ENCODE measurements around the gene RBBP8NL.

Gene RBBP8NL, protein sequence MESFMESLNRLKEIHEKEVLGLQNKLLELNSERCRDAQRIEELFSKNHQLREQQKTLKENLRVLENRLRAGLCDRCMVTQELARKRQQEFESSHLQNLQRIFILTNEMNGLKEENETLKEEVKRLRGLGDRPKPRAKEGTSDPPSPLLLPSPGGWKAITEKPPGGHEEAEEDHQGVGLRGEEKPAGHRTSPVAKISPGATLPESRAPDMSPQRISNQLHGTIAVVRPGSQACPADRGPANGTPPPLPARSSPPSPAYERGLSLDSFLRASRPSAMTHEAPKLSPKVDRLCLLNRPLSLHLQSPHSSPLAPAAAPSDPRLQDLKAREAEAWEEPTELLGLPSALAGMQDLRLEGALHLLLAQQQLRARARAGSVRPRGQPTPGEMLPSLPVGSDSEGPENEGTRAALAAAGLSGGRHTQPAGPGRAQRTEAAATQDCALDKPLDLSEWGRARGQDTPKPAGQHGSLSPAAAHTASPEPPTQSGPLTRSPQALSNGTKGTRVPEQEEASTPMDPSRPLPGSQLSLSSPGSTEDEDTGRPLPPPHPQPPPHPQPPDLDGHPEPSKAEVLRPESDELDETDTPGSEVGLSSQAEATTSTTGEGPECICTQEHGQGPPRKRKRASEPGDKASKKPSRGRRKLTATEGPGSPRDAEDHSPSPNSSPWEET

DNA sequence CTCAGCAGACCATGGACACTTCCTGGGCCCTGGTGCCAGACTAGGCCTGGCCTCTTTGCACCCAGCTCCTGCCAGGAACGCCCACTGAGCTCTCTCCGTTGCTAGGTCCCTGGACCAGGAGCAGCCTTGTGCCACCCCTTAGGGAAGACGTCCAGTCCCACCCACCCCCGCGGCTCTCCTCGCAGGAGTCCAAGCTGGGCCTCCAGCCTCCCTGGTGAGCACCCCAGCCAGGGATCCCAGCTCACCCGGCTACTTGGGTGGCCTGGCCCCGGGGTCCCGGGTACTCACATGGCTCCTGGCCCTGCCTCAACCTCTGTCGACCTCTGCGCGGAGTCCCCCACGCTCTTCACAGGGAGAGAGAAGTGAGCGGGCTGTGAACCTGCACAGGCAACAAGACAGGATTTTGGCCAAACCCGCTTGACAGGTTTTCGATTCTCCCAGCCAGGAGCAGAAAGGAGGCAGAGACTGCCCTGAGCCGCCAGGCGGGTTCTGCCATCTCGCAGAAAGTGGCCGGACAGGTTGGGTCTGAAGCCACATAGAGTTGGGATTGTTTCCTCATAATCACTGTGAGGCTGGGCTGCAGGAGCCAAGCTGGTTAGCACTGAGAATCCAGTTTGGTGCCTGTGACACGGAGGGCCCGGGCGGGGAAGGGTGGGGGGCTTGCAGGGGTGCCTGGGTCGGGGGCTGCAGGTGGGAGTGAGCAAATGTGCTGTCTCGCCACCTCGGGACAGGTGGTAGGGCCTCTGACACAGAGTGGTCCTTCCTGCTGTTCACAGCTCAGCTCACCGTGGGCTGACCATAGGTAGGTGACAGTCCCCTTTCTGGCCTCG, at the start of gene RBBP8NL:
RBBP8NL (minus strand) TSS at position 368 of the 830 bp plus-strand sequence. CDS start 7,892 bp downstream, outside the sequence.
- no peak for DNase-seq

DNA sequence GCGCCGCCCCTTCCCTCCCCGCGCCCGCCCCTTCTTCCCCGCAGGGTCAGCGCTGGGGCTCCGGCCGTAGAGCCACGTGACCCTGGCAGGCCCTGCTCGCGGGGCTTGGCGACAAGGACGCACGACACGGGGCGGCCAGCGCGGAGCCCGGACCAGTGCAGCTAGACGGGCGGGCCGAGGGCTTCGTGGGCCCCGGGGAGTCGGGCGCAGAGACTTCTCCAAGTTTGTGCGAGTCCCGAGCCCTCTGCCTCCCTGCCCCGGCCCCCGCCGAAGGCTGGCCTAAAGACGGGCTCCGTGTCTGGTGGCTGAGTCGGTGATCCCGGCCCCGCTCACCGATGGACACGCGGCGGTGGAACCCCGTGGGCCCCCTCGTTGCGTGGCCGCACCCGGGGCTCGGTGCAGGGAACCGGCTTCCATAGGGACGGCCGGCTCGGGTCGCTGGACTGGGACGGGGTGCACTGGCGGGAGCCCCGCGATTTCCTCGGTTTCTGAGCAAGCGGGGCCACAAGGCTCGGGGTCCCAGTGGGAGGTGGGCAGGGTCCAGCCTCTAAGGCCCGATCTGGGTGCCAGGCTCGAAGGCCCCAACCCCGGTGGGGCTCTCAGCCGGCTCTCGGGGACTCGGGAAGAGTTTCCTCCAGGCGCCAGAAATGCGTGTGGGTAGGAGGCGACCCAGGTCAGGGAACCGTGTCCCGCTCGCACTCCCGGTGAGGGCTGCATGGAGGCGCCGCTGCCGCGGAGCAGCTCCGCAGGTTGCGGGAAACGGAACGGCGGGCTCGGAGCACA, 48.9 kb upstream of the RBBP8NL start:
- DNase-seq, result peak; percentile 56

DNA sequence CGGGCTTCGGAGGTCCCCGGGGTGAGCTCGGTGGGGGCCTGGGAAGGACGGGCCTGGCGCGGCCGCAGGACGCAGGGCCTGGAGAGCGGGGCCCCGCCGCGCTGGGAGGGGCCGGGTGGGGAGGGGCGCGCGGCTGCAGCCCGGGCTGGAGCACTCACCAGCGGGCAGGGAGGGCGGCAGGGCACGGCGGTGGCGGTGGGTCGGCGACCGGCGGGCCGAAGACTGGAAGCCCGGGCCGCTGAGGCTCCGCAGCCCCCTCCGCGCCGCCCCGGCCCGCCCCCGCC, 48.4 kb upstream of the RBBP8NL start, which contains the start of gene GATA5:
GATA5 (minus strand) TSS at position 224 of the 284 bp plus-strand sequence. CDS start 474 bp downstream, outside the sequence.
- DNase-seq, result no peak

DNA sequence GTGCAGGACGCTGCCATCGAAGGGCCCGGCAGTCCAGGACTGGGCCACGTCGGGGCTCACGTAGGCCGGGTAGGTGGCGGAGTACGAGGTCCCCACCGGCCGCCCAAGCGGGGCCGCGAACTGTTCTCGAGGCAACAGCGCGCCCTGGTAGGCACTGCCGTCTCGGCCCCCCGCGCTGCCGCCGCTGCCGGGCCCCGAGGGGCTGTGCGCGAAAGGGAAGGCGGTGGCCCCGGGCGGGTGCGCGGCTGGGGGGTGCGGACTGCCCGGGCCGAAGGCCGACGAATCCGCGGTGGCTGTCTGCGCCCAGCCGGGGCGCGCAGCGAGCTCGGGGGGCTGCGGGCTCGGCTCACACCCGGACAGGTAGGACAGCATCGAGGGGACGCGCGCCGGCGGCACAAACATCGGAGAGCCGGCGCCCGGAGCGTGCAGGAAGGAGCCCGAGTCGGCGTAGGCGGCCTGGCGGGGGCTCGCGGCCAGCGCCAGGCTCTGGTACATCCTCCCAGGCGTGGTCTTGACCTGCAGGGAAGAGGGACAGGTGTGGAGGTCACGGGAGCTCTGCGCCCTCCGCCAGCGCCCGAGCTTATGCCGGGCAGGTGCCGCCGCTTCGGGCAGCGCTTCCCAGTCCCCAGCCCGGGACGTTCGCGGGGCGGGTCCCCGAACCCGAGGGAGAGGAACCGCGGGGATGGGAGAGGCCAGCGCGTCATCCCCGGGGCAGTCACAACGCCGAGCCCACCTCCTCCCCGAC, 47.9 kb upstream of the RBBP8NL start:
- no peak for DNase-seq

DNA sequence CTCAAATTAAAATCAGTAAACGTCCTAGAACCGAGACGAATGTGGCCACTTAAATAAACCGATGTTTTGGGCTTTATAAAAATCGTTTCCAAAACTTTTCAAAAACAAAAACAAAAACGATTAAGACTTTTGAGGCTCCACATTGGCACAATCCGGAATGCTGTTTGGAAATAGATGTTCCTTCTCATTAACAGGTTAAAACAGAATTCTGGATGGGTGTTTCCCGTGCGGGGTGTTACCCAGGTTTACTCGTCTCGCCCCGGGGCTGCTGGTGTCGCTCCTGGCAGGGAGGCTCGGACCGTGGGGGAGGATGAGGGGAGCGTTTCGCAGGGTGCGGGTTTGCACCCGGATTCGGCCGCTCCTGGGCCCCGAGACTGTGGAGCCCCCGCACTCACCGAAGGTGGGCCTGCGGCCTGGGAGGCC, 47.3 kb upstream of the RBBP8NL start:
- no peak for DNase-seq

DNA sequence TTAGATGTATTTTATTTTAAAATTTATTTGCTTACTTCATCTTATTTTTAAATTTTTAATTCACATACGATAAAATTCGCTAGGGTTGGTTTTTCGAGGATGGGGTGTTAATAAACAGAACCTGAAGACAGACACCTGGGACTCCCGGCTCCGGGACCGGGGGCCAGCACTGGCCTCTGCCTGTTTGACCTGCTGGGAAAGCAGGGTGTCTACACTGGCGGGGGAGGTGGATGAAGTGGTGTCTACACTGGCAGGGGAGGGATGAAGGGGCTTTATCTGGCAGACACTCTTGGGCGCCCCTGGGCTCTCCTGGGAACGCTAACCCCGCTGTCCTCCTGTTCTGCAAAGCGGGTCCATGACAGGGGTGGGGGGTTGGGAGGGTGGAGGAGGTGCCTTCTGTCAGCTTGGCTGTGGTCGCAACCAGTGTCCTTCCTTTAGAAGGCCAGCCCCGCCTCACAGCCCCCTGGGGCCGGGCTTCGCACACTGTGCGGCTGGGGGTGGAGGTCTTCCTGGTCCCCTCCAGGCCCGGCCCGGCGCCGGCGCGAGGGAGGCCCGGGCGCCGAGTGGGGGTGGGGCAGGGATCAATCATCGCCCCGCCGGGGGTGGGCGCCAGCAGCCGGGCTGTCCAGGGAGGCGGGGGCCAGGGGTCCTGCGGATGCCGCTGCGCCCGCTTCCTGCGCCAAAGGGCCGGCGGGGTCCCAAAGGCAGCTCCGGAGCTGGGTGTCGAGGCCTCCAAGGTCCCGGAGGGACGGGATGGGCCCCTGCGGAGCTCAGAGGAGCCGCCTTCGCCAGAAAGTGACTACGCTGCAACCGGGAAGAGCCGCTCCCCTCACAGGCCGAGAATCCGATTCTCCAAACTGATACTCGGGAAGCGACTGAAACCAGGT, 46.6 kb upstream of the RBBP8NL start:
- no peak for DNase-seq

DNA sequence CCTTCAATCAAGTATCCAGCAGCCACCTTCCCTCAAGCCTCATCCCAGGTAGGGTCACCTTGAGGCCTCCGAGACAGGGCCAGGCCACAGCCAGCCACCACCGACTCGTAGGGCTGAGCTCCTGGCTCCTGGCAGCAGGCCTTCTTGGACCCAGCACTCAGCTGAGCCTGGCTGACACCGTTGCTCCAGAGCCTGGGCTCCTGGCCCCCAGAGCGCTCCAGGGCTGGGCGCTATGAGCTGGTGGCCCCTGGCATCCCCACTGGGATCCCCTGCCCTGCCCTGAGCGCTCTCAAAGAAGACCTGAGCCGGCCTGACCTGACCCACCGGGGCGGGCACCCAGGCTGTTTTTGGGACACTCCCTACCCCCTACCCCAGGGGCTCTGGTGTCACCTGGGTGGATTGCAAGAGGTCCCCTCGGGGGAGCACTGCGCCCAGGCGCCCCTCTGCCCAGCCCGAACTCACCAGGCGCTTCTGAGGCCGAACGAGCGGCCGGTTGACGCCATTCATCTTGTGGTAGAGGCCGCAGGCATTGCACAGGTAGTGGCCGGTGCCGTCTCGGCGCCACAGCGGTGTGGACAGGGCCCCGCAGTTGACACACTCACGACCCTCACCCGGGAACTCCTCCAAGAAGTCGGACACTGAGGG, 45.7 kb upstream of the RBBP8NL start:
- no peak for DNase-seq

DNA sequence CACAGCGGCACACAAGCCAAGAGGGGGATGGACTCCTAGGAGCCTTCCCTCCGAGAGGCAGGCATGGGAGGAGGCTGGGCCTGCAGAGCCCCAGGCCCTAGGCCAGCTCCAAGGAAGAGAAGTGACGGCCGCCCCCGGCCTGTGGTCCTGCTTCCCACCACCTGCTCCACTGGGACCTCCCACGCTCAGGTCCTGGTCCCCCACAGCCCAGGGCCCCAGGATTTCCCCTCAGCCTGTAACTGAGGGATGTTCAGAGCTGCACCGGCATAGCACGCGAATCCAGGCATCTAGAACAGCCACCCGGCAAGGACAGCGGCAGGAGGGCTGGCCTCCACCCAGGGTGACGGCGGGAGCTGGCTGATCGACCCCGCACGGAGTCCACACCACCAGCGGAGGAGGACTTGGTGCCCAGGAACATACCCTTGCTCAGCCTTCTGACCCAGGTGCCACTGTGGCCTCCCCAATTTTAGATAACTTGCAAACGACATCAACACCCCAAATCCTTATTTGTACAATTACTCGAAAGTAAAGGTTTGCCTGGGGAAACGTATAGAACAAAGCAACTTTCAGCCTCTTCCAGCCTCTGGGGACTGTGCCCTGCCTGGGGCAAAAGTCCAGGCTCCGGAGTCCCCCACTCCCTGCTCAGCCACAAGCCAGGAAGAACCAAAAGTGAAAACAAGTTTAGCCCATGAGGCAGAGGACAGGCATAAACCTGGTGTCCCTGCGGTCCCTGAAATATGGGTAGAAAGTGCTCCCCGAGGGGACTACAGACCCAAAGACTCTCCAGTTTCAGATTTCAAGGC, 45.0 kb upstream of the RBBP8NL start:
- DNase-seq, result no peak

DNA sequence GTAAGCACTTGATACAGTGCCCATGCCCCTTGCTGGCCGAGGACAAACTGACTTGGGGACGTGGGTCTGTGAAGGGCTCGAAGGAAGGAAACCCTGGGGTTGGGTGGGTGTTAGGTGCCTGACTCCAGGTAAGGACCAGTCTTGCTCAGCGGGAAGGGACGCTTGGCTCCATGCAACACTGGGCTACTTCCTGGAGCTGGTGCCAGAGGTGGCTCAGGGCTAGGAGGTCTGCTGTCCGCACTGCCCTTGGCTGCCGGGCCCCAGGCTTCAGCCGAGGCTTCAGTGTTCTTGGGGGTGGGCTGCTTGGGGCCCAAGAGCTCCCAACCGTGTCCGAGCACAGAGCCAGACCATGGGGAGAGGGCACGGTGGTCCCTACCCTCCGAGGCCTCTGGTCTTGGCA, 43.1 kb upstream of the RBBP8NL start:
- no peak for DNase-seq

DNA sequence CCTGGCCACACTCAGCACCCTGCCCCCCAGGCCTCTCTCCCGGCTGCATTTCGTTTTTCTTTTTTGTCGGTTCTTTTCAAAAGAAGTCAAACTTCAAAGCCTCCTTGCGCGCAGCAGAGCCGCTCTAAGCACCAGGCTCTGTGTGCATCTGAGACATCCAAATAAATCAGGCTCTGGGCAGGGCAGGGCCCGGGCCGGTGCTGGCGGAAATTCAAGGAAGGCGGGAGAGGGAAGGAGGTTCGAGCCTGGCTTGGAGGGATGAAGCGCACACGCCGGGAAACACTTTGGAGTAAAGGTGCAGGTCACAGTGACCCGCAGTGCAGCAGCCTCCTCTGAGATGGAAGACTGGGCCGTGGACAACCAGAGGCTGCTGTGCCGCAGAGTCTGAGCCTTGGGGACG, 42.7 kb upstream of the RBBP8NL start:
- no peak for DNase-seq

DNA sequence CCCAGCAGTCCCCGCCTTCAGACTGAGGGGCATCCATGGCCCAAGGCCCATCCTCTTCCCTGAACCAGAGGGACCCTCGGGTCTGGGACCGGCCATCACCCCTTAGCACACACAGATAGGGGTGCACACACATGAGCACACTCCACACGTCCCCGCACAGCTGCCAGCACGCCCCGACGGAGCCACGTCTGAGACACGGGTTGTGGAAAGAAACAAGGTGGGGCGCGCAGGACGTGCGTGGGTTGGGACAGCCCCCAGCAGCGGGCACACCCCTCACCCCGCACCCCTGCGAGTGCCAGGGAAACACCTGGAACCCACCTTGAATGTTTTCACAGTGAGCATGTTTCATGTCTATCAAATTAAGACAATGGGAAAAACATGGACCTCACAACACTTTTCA, 42.0 kb upstream of the RBBP8NL start:
- DNase-seq, result no peak

DNA sequence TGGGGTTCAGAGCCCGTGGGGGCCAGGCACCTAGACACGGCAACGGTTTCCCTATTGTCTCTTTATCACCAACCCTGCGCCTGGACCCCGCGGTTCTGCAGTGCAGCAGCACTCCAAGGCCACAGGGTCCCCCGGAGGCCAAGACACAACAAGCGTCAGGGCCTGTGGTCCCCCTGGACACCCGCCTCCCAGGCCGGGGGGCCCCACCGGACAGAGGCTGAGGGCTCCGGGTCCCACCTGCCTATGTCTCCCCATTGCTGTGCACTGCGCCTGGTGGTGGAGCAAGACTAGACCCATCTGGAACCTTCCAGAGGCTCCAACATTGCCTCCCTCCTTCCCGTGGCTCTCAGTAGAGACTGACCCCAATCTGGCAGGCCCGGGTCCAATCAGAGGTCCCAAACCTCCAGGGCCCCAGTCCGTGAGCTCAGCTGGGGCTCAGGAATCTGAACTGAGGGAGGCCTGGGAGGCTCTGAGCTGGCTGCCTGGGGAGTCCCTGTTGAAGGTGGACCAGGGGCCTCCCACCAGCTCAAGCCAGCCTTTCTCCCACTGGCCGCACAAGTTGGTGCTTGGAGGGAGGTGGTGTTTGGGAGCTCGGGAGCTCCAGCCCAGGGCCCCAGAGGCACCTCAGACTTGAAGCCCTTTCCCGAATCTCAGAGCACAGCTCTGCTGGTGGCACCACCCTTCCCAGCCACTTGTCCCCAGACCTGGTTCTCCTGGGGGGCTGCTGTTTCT, 39.6 kb upstream of the RBBP8NL start:
- DNase-seq, result no peak

DNA sequence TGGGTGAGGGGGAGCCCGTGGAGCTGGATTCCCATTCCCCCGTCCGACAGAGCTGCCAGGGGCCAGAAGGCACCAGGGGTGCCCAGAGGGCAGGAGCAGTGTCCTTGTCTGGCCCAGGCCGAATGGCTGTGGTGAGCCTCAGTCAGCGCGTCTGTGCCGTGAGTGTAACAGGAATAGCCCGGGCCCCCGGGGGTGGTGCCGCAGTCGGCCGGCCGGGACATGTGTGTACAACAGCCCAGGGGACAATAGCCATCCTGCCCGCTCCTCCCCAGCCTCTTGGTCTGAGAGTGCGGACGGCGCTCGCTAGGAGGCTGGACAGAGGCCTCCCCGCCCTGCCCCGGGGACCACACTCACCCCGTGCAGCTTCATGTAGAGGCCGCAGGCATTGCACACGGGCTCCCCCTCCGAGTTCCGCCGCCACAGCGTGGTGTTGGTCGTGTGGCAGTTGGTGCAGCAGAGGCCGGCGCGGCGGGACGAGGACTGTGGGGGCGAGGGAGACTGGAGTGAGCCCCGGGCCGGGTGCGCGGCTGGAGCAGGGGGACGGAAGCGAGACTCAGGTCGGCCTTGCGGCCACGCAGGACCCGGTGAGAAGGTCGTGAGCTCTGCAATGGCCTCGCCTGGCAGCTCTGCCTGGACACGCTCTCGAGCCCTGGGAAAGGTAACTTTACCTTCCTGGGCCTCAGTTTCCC, 38.9 kb upstream of the RBBP8NL start:
- no peak for DNase-seq

DNA sequence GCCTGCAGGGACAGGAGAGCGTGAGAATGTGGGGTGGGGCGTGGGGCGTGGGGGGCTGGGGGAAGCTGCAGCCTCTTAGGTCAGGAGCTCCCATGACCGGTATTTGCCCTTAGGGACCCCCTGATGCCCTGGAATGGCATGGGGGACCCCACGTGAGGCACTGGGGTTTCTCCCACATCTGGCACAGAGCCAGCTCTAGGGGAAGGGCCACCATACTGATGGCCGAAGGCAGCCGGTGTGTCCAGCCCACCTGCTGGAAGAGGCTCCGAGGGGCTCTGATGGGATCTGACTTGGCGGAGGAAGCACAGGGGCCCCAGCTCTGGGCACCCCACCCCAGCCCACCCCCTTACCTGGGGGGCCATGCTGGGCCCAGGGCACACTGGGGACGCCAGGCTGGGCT, 37.7 kb upstream of the RBBP8NL start:
- DNase-seq, result no peak

DNA sequence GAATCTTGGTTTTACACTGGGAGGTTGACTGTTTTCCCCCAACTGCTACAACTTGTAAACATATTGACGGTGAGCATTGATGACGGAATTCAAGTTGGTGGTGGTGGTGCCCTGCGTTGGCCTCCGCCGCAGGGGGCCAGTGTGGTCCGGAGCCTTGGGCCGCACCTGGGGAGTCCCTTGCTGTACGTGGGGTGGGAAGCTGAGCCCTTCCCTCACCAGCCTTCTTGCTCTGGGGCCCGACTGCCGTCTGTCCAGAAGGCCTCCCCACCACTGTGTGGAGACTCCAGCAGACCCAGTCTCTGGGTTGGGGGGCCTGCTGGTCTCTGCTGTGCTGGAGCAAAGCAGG, 37.1 kb upstream of the RBBP8NL start:
- no peak for DNase-seq

DNA sequence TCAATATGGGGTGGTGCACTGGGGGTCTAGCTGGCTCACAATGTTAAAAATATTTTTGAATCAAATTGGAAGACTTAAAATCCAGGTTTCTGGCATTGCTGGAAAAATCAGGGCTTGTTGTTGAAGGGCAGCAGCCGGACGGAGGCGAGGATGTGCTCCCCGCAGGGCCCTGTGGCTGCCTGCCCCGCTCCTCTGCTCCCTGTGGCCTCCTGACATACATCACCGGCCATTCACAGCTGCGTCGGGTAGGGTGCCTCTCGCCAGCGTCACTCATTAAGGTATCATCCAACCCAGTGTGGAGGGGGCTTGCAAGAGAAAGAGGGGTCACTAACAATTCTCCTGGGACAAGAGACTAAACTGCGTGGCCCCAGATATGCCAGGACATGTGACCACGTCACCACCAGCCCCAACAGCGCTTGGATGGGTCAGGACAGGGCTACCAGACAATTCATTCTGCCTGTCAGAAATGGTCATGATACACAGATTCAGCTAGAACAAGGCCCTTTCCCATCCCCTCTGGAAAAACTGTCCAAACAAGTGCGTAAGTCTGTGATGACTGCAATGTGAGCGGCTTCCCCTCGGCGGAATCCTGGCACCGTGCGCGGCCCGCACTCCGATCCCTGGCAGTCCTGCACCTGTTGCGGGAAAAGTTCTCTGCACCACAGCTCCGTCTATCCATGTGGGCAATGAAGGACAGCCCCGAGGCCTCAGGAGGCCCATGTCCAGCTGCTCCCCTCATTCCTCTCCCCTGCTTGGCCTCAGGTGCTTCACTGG, 36.5 kb upstream of the RBBP8NL start:
- no peak for DNase-seq

DNA sequence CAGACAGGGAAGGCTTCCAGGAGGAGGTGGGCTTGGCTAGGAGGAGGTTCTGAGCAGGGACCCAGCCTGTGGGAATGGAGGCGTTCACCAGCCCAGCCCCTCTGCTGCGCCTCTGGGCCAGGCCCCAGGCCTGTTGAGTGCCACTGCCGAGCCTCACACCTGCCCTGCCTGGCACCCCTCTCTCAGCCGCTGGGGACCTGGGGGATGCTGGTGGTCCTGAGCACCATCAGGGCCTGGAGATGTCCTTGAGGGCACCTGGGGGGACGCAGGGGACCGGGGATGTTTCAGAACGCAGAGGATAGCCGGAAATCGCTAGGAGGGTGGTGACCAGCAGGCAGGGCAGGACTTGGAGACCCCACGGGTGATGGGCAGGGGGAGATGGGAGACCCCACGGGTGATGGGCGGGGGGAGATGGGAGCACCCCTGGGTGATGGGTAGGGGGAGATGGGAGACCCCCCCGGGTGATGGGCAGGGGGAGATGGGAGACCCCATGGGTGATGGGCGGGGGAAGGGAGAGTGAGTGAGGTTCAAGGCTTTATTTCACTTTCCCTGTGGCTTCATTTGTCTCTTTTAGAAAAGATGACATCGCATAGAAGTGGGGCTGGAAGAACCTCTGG, 35.7 kb upstream of the RBBP8NL start:
- DNase-seq, result no peak

Measured in hematopoietic multipotent progenitor cell treated with erythropoietin and hydrocortisone succinate and interleukin-3 and kit ligand, for 4 days (in vitro differentiated cells).